CD4-positive, alpha-beta T cell treated with Interferon gamma for 1 hour (primary cell): ENCODE data around the gene IGSF8.
"Not testable (repeated sequence)": the region's sequence is repeated elsewhere in the genome, so short reads cannot be mapped to it uniquely, and the experiment has no call there.

ENCODE experiments used
- DNase-seq: peaks from one replicate; pipeline ENCODE4 v3.0.0-alpha.2; 2020

The IGSF8 gene

GRCh38 chr1:160097911-160098851 is at the start of gene IGSF8:
Gene IGSF8 (minus strand): TSS chr1:160098619. CDS start chr1:160098472, 147 bp downstream.
- peak; percentile 89 for DNase-seq

GRCh38 chr1:160148121-160148520 is 49.7 kb upstream of the IGSF8 start:
- no peak for DNase-seq

- no peak for DNase-seq
Observed at GRCh38 chr1:160146107-160146506, 47.7 kb upstream of the IGSF8 start.

- no peak for DNase-seq
Observed at GRCh38 chr1:160144921-160145320, 46.5 kb upstream of the IGSF8 start.

- no peak for DNase-seq
Observed at GRCh38 chr1:160143695-160144094, 45.3 kb upstream of the IGSF8 start.

- no peak for DNase-seq
Observed at GRCh38 chr1:160139840-160140239, 41.4 kb upstream of the IGSF8 start.

- no peak for DNase-seq
Observed at GRCh38 chr1:160137216-160137862, 38.9 kb upstream of the IGSF8 start.

GRCh38 chr1:160136926-160137200 is 38.4 kb upstream of the IGSF8 start:
- no peak for DNase-seq

- no peak for DNase-seq
Observed at GRCh38 chr1:160136121-160136925, 37.9 kb upstream of the IGSF8 start.

- DNase-seq = no peak
Observed at GRCh38 chr1:160134791-160135572, 36.6 kb upstream of the IGSF8 start.

GRCh38 chr1:160133990-160134770 is 35.8 kb upstream of the IGSF8 start:
- DNase-seq = no peak

- no peak for DNase-seq
Observed at GRCh38 chr1:160131803-160132565, 33.6 kb upstream of the IGSF8 start.

- DNase-seq = no peak
Observed at GRCh38 chr1:160130939-160131338, 32.5 kb upstream of the IGSF8 start.

- DNase-seq = no peak
Observed at GRCh38 chr1:160130486-160130885, 32.1 kb upstream of the IGSF8 start.

GRCh38 chr1:160129966-160130365 is 31.5 kb upstream of the IGSF8 start:
- no peak for DNase-seq

GRCh38 chr1:160129558-160129957 is 31.1 kb upstream of the IGSF8 start:
- no peak for DNase-seq

- no peak for DNase-seq
Observed at GRCh38 chr1:160129046-160129445, 30.6 kb upstream of the IGSF8 start.

- no peak for DNase-seq
Observed at GRCh38 chr1:160128636-160129035, 30.2 kb upstream of the IGSF8 start.

- DNase-seq = no peak
Observed at GRCh38 chr1:160127865-160128523, 29.6 kb upstream of the IGSF8 start.

- no peak for DNase-seq
Observed at GRCh38 chr1:160127381-160127780, 29.0 kb upstream of the IGSF8 start.

GRCh38 chr1:160126342-160126741 is 27.9 kb upstream of the IGSF8 start:
- not testable (repeated sequence) for DNase-seq
